ENCODE results near the gene FMN2. TPM values are rescaled to one million over a fixed set of nuclear protein-coding genes. Genes with fewer than 3 reads are reported as not detected.

The FMN2 gene
- not detected for total RNA-seq
- polyA plus RNA-seq, result not detected

DNA sequence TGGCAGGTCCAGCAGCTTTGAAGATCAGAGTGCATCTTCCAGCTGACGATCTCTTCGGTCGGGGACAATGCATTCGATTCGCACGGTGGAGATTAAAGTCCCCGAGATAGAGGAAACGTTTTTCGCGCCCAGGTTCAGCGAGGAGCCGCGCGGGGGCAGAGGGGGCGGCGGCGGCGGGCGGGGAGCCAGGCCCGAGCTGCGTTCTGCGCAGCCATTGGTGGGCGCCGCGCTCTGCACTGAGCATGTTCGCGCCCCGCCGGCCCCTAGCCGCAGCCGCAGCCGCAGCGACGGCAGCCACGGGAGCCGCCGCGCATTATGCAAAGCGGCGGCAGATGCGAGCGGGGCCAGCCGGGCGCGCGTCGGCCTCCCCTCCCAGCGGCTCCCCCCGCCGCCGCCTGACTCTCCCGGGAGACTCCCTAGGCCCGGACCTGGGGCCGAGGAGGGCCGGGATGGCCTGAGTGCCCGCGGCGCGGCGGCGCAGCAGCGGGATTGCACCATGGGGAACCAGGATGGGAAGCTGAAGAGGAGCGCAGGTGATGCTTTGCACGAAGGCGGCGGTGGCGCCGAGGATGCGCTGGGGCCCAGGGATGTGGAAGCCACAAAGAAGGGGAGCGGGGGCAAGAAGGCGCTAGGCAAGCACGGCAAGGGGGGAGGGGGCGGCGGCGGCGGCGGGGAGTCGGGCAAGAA lies at the start of gene FMN2:
Gene FMN2 (plus strand): TSS at position 270 of the 687 bp plus-strand sequence. CDS start 227 bp downstream, at position 497.
- Histone ChIP-seq H3K4me1 (ENCODE audit: insufficient read depth, low read length) (no peaks in the 10 kb centered on the region), H3K27me3 (ENCODE audit: insufficient read depth, low read length, poor library complexity, severe bottlenecking) (no peaks in the 10 kb centered on the region), H3K4me3 (ENCODE audit: low read length) (no peak within 1 kb of the TSS), H3K27ac (ENCODE audit: low read depth, low read length) (no peak within 1 kb of the TSS), H3K9me3 (ENCODE audit: low read length) (no peaks in the 10 kb centered on the region), H3K36me3 (ENCODE audit: insufficient read depth, low read length) (no peaks in the 10 kb centered on the region)
- no peak within 1 kb of the TSS for H3K27ac Mint-ChIP-seq
- peaks cover 4 to 6% (median 4%) of the 10 kb centered on the region in 3 donors for H3K4me1 Mint-ChIP-seq
- no peak for DNase-seq
- ChIA-PET CTCF (no interaction called here), POLR2A (no interaction called here)
- no peaks in the 10 kb centered on the region for H3K36me3 Mint-ChIP-seq
- peaks cover 13 to 41% of the 10 kb centered on the region in 2 donors for H3K27me3 Mint-ChIP-seq
- peaks cover 0 to 5% (median 0%) of the 10 kb centered on the region in 5 donors for H3K9me3 Mint-ChIP-seq
- peak within 1 kb of the TSS in 1 of 7 donors; percentile 12 for H3K4me3 Mint-ChIP-seq

- DNase-seq, result no peak
- Mint-ChIP-seq H3K27ac (no peak overlapping the region), H3K4me1 (no peaks in the 10 kb centered on the region), H3K27me3 (no peaks in the 10 kb centered on the region), H3K9me3 (peaks cover 0 to 2% (median 2%) of the 10 kb centered on the region in 5 donors), H3K4me3 (no peak overlapping the region), H3K36me3 (no peaks in the 10 kb centered on the region)
- H3K4me3 ChIP-seq (ENCODE audit: low read length), result no peak overlapping the region
- H3K36me3 ChIP-seq (ENCODE audit: insufficient read depth, low read length), result no peaks in the 10 kb centered on the region
- H3K27me3 ChIP-seq (ENCODE audit: insufficient read depth, low read length, poor library complexity, severe bottlenecking), result no peaks in the 10 kb centered on the region
- ChIA-PET POLR2A (no interaction called here), CTCF (no interaction called here)
- no peak overlapping the region for H3K27ac ChIP-seq (ENCODE audit: low read depth, low read length)
- no peaks in the 10 kb centered on the region for H3K9me3 ChIP-seq (ENCODE audit: low read length)
- no peaks in the 10 kb centered on the region for H3K4me1 ChIP-seq (ENCODE audit: insufficient read depth, low read length)
These were observed 47.1 kb upstream of the FMN2 start for GRCh38 chr1:240044620-240045019.

- no peak for DNase-seq
- no peaks in the 10 kb centered on the region for H3K27me3 ChIP-seq (ENCODE audit: insufficient read depth, low read length, poor library complexity, severe bottlenecking)
These were observed 45.7 kb upstream of the FMN2 start for GRCh38 chr1:240046000-240046399.

GRCh38 chr1:240054109-240054701 lies 37.5 kb upstream of the FMN2 start:
- ChIA-PET POLR2A (no interaction called here), CTCF (no interaction called here)
- H3K27me3 ChIP-seq (ENCODE audit: insufficient read depth, low read length, poor library complexity, severe bottlenecking), result no peaks in the 10 kb centered on the region
- no peak for DNase-seq
- H3K4me3 ChIP-seq (ENCODE audit: low read length), result no peak overlapping the region
- H3K27ac ChIP-seq (ENCODE audit: low read depth, low read length), result no peak overlapping the region
- Mint-ChIP-seq H3K36me3 (peaks cover 0 to 2% (median 0%) of the 10 kb centered on the region in 3 donors), H3K9me3 (peaks cover 0 to 2% (median 2%) of the 10 kb centered on the region in 5 donors), H3K4me3 (no peak overlapping the region), H3K4me1 (no peaks in the 10 kb centered on the region), H3K27ac (no peak overlapping the region), H3K27me3 (no peaks in the 10 kb centered on the region)
- no peaks in the 10 kb centered on the region for H3K36me3 ChIP-seq (ENCODE audit: insufficient read depth, low read length)
- no peaks in the 10 kb centered on the region for H3K4me1 ChIP-seq (ENCODE audit: insufficient read depth, low read length)
- H3K9me3 ChIP-seq (ENCODE audit: low read length), result no peaks in the 10 kb centered on the region

More at GRCh38 chr1:240046000-240046399, 45.7 kb upstream of the FMN2 start:
- H3K36me3 Mint-ChIP-seq, result no peaks in the 10 kb centered on the region
- peaks cover 0 to 2% (median 2%) of the 10 kb centered on the region in 5 donors for H3K9me3 Mint-ChIP-seq
- H3K27ac ChIP-seq (ENCODE audit: low read depth, low read length), result no peak overlapping the region
- H3K27ac Mint-ChIP-seq, result no peak overlapping the region
- ChIA-PET CTCF (no interaction called here), POLR2A (interaction anchor here (0.6 kb wide), 1 partner anchor 57 kb away, joined by 3 read pairs; no protein-coding TSS in a partner anchor)
- H3K9me3 ChIP-seq (ENCODE audit: low read length), result no peaks in the 10 kb centered on the region
- H3K4me1 ChIP-seq (ENCODE audit: insufficient read depth, low read length), result no peaks in the 10 kb centered on the region
- H3K27me3 Mint-ChIP-seq, result no peaks in the 10 kb centered on the region
- no peak overlapping the region for H3K4me3 ChIP-seq (ENCODE audit: low read length)
- H3K4me1 Mint-ChIP-seq, result no peaks in the 10 kb centered on the region
- no peak overlapping the region for H3K4me3 Mint-ChIP-seq
- no peaks in the 10 kb centered on the region for H3K36me3 ChIP-seq (ENCODE audit: insufficient read depth, low read length)

DNA sequence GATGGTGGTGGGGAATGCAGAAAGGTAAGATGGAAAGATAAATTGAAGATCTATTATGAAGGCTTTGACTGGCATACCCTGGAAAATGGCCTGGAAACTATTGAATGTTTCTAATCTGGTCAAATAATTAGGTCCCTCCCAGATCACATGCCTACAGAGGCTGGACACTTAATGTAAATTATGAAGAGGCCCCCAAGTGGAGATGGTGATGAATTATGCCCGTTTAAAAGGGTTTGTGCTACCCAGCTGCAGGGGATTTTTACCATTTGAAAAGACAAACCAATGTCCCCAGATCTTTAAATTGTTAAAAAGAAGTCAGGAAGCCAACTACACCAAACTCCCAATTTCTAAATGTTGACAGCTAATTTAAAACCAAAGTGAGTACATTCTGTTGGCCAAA lies 35.7 kb upstream of the FMN2 start:
- Mint-ChIP-seq H3K27me3 (no peaks in the 10 kb centered on the region), H3K27ac (no peak overlapping the region), H3K4me1 (no peaks in the 10 kb centered on the region), H3K9me3 (peaks cover 0 to 2% (median 2%) of the 10 kb centered on the region in 5 donors), H3K4me3 (no peak overlapping the region), H3K36me3 (peaks cover 0 to 2% (median 0%) of the 10 kb centered on the region in 3 donors)
- Histone ChIP-seq H3K4me1 (ENCODE audit: insufficient read depth, low read length) (no peaks in the 10 kb centered on the region), H3K9me3 (ENCODE audit: low read length) (no peaks in the 10 kb centered on the region), H3K27me3 (ENCODE audit: insufficient read depth, low read length, poor library complexity, severe bottlenecking) (no peaks in the 10 kb centered on the region), H3K36me3 (ENCODE audit: insufficient read depth, low read length) (no peaks in the 10 kb centered on the region), H3K4me3 (ENCODE audit: low read length) (no peak overlapping the region), H3K27ac (ENCODE audit: low read depth, low read length) (no peak overlapping the region)
- CTCF ChIA-PET, result no interaction called here
- DNase-seq, result no peak
- POLR2A ChIA-PET, result no interaction called here

- H3K4me1 Mint-ChIP-seq, result no peaks in the 10 kb centered on the region
- no peaks in the 10 kb centered on the region for H3K27me3 ChIP-seq (ENCODE audit: insufficient read depth, low read length, poor library complexity, severe bottlenecking)
- H3K4me1 ChIP-seq (ENCODE audit: insufficient read depth, low read length), result no peaks in the 10 kb centered on the region
- CTCF ChIA-PET, result no interaction called here
- no peaks in the 10 kb centered on the region for H3K27me3 Mint-ChIP-seq
- no peaks in the 10 kb centered on the region for H3K9me3 ChIP-seq (ENCODE audit: low read length)
- H3K36me3 Mint-ChIP-seq, result peaks cover 0 to 2% (median 0%) of the 10 kb centered on the region in 3 donors
- DNase-seq, result no peak
- no peak overlapping the region for H3K4me3 ChIP-seq (ENCODE audit: low read length)
- peaks cover 0 to 2% (median 2%) of the 10 kb centered on the region in 5 donors for H3K9me3 Mint-ChIP-seq
- POLR2A ChIA-PET, result no interaction called here
- no peaks in the 10 kb centered on the region for H3K36me3 ChIP-seq (ENCODE audit: insufficient read depth, low read length)
- H3K27ac Mint-ChIP-seq, result no peak overlapping the region
- no peak overlapping the region for H3K27ac ChIP-seq (ENCODE audit: low read depth, low read length)
- no peak overlapping the region for H3K4me3 Mint-ChIP-seq
These were observed 35.3 kb upstream of the FMN2 start for GRCh38 chr1:240056350-240056749.

DNA sequence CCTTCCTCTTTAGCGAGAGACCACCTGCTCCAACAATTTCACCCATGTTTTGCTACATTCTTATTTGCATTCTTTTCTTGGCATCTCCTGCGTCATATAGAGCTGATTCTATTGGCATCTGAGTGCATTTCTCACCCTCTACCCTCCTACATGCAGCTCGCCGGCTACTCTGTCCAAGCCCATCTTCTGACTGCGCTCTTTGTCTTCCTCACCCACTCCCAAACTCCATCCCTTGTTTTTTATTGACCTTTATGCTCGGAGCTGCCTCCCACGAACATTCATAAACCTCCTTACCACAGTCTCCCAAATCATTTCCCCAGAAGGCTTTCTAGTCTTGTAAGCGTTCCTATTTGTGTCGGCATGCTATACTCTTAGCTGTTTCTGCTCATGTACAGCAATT lies 33.6 kb upstream of the FMN2 start:
- Mint-ChIP-seq H3K27ac (no peak overlapping the region), H3K9me3 (peaks cover 0 to 6% (median 0%) of the 10 kb centered on the region in 5 donors)

GRCh38 chr1:240068961-240069360 lies 22.7 kb upstream of the FMN2 start:
- no peak for DNase-seq
- CTCF ChIA-PET, result no interaction called here
- H3K27ac ChIP-seq (ENCODE audit: low read depth, low read length), result no peak overlapping the region
- Mint-ChIP-seq H3K9me3 (peaks cover 0 to 6% (median 3%) of the 10 kb centered on the region in 5 donors), H3K4me1 (no peaks in the 10 kb centered on the region), H3K4me3 (no peak overlapping the region), H3K27ac (no peak overlapping the region), H3K36me3 (no peaks in the 10 kb centered on the region), H3K27me3 (no peaks in the 10 kb centered on the region)
- no peaks in the 10 kb centered on the region for H3K27me3 ChIP-seq (ENCODE audit: insufficient read depth, low read length, poor library complexity, severe bottlenecking)
- no peak overlapping the region for H3K4me3 ChIP-seq (ENCODE audit: low read length)
- no peaks in the 10 kb centered on the region for H3K4me1 ChIP-seq (ENCODE audit: insufficient read depth, low read length)
- POLR2A ChIA-PET, result no interaction called here
- H3K36me3 ChIP-seq (ENCODE audit: insufficient read depth, low read length), result no peaks in the 10 kb centered on the region
- no peaks in the 10 kb centered on the region for H3K9me3 ChIP-seq (ENCODE audit: low read length)

More for the DNA sequence above, 33.6 kb upstream of the FMN2 start:
- no peak for DNase-seq
- Histone ChIP-seq H3K4me3 (ENCODE audit: low read length) (no peak overlapping the region), H3K27ac (ENCODE audit: low read depth, low read length) (no peak overlapping the region), H3K36me3 (ENCODE audit: insufficient read depth, low read length) (no peaks in the 10 kb centered on the region), H3K9me3 (ENCODE audit: low read length) (no peaks in the 10 kb centered on the region), H3K4me1 (ENCODE audit: insufficient read depth, low read length) (no peaks in the 10 kb centered on the region), H3K27me3 (ENCODE audit: insufficient read depth, low read length, poor library complexity, severe bottlenecking) (no peaks in the 10 kb centered on the region)
- ChIA-PET POLR2A (no interaction called here), CTCF (no interaction called here)
- Mint-ChIP-seq H3K4me3 (no peak overlapping the region), H3K4me1 (no peaks in the 10 kb centered on the region), H3K27me3 (no peaks in the 10 kb centered on the region), H3K36me3 (no peaks in the 10 kb centered on the region)

Data from CD8-positive, alpha-beta memory T cell (primary cell).